Measurements from ENCODE around the gene TAB3.

The TAB3 gene

GRCh38 chrX:30814978-30815377 lies 74.1 kb downstream of the TAB3 start (continued):
- no peak for TF ChIP-seq ZNF394 (tag by site-specific recombination; IDR thresholded peaks at IDR 0.05; ENCODE audit: borderline replicate concordance)
- TF ChIP-seq ZNF48 (tag by site-specific recombination; IDR thresholded peaks at IDR 0.05) = no peak
- no peak for TF ChIP-seq IKZF3 (tag by site-specific recombination; IDR thresholded peaks at IDR 0.05)
- no peak for TF ChIP-seq BCL6B (tag by site-specific recombination; IDR thresholded peaks at IDR 0.05)

- no peak overlapping the region for H3K4me3 ChIP-seq (ENCODE audit: low read depth, low read length)
- H3K36me3 ChIP-seq (ENCODE audit: control insufficient read depth in 2 of 2, insufficient read depth in 1 of 2, low read length in 2 of 2) = no peaks in the 10 kb centered on the region
- TF ChIP-seq, protein P1, sequence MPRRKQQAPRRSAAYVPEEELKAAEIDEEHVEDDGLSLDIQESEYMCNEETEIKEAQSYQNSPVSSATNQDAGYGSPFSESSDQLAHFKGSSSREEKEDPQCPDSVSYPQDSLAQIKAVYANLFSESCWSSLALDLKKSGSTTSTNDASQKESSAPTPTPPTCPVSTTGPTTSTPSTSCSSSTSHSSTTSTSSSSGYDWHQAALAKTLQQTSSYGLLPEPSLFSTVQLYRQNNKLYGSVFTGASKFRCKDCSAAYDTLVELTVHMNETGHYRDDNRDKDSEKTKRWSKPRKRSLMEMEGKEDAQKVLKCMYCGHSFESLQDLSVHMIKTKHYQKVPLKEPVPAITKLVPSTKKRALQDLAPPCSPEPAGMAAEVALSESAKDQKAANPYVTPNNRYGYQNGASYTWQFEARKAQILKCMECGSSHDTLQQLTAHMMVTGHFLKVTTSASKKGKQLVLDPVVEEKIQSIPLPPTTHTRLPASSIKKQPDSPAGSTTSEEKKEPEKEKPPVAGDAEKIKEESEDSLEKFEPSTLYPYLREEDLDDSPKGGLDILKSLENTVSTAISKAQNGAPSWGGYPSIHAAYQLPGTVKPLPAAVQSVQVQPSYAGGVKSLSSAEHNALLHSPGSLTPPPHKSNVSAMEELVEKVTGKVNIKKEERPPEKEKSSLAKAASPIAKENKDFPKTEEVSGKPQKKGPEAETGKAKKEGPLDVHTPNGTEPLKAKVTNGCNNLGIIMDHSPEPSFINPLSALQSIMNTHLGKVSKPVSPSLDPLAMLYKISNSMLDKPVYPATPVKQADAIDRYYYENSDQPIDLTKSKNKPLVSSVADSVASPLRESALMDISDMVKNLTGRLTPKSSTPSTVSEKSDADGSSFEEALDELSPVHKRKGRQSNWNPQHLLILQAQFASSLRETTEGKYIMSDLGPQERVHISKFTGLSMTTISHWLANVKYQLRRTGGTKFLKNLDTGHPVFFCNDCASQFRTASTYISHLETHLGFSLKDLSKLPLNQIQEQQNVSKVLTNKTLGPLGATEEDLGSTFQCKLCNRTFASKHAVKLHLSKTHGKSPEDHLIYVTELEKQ (tag by site-specific recombination; IDR thresholded peaks at IDR 0.05; ENCODE audit: borderline replicate concordance) = no peak
- TF ChIP-seq ZNF350 (tag by site-specific recombination; IDR thresholded peaks at IDR 0.05) (no peak), ZNF747 (tag by site-specific recombination; IDR thresholded peaks at IDR 0.05) (no peak), REPIN1 (tag by site-specific recombination; IDR thresholded peaks at IDR 0.05; ENCODE audit: low read depth) (no peak), ZNF416 (tag by site-specific recombination; IDR thresholded peaks at IDR 0.05) (no peak), ZNF626 (tag by site-specific recombination; IDR thresholded peaks at IDR 0.05) (no peak), MYNN (tag by site-specific recombination; IDR thresholded peaks at IDR 0.05; ENCODE audit: borderline replicate concordance) (no peak), ZNF785 (tag by site-specific recombination; IDR thresholded peaks at IDR 0.05) (no peak), ZNF677 (tag by site-specific recombination; IDR thresholded peaks at IDR 0.05) (no peak), ATF2 (tag by site-specific recombination; IDR thresholded peaks at IDR 0.05; ENCODE audit: low read depth) (no peak), ZNF571 (tag by site-specific recombination; IDR thresholded peaks at IDR 0.05) (no peak), ZNF157 (tag by site-specific recombination; IDR thresholded peaks at IDR 0.05) (no peak), ZNF140 (tag by site-specific recombination; IDR thresholded peaks at IDR 0.05) (no peak), PRDM1 (tag by site-specific recombination; IDR thresholded peaks at IDR 0.05) (no peak), ZNF768 (tag by site-specific recombination; IDR thresholded peaks at IDR 0.05) (no peak)
- TF ChIP-seq, protein P2, sequence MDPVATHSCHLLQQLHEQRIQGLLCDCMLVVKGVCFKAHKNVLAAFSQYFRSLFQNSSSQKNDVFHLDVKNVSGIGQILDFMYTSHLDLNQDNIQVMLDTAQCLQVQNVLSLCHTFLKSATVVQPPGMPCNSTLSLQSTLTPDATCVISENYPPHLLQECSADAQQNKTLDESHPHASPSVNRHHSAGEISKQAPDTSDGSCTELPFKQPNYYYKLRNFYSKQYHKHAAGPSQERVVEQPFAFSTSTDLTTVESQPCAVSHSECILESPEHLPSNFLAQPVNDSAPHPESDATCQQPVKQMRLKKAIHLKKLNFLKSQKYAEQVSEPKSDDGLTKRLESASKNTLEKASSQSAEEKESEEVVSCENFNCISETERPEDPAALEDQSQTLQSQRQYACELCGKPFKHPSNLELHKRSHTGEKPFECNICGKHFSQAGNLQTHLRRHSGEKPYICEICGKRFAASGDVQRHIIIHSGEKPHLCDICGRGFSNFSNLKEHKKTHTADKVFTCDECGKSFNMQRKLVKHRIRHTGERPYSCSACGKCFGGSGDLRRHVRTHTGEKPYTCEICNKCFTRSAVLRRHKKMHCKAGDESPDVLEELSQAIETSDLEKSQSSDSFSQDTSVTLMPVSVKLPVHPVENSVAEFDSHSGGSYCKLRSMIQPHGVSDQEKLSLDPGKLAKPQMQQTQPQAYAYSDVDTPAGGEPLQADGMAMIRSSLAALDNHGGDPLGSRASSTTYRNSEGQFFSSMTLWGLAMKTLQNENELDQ (tag by site-specific recombination; IDR thresholded peaks at IDR 0.05; ENCODE audit: low read depth) = no peak
- TF ChIP-seq, protein P3, sequence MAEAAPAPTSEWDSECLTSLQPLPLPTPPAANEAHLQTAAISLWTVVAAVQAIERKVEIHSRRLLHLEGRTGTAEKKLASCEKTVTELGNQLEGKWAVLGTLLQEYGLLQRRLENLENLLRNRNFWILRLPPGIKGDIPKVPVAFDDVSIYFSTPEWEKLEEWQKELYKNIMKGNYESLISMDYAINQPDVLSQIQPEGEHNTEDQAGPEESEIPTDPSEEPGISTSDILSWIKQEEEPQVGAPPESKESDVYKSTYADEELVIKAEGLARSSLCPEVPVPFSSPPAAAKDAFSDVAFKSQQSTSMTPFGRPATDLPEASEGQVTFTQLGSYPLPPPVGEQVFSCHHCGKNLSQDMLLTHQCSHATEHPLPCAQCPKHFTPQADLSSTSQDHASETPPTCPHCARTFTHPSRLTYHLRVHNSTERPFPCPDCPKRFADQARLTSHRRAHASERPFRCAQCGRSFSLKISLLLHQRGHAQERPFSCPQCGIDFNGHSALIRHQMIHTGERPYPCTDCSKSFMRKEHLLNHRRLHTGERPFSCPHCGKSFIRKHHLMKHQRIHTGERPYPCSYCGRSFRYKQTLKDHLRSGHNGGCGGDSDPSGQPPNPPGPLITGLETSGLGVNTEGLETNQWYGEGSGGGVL (tag by site-specific recombination; IDR thresholded peaks at IDR 0.05) = no peak
- TF ChIP-seq, protein P4, sequence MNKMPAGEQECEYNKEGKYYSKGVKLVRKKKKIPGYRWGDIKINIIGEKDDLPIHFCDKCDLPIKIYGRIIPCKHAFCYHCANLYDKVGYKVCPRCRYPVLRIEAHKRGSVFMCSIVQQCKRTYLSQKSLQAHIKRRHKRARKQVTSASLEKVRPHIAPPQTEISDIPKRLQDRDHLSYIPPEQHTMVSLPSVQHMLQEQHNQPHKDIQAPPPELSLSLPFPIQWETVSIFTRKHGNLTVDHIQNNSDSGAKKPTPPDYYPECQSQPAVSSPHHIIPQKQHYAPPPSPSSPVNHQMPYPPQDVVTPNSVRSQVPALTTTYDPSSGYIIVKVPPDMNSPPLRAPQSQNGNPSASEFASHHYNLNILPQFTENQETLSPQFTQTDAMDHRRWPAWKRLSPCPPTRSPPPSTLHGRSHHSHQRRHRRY (tag by site-specific recombination; IDR thresholded peaks at IDR 0.05) = no peak
- H3K4me1 ChIP-seq (ENCODE audit: control insufficient read depth, insufficient read depth, low read length) = no peaks in the 10 kb centered on the region
- H3K9me3 ChIP-seq (ENCODE audit: control insufficient read depth, insufficient read depth, low read depth, low read length) = no peaks in the 10 kb centered on the region
- H3K27ac ChIP-seq (ENCODE audit: extremely low read depth, low read depth, low read length) = no peak overlapping the region
- ChIA-PET CTCF (no interaction called here), POLR2A (no interaction called here)
Observed at GRCh38 chrX:30812326-30812725, 76.7 kb downstream of the TAB3 start.

Data from HEK293 (cell line).